Heart left ventricle (tissue), 16 donors: Measurements from ENCODE around the gene DROSHA. TPM values are rescaled to one million over a fixed set of nuclear protein-coding genes. Genes with fewer than 3 reads are reported as not detected.

Experiments used
- ATAC-seq, 4 donors: fragments of 200-7000 bp; cut with Tn5 transposase; one replicate each; pipeline ENCODE4 v1.9.1; 2020 to 2022; ENCODE audit warnings: moderate library complexity in 4 of 4, mild to moderate bottlenecking in 3 of 4, moderate number of reproducible peaks in 1 of 4
- DNase-seq, 5 donors: peaks; one replicate each; pipeline ENCODE4 v3.0.0-alpha.2; 2020
- H3K27ac ChIP-seq, 12 donors: fragments of 200-600 bp; sonication (generic) in 4 of 12; one replicate each; pipeline versions ENCODE4 v1.5.0 to v1.8.0; 2016 to 2022; ENCODE audit warnings: mild to moderate bottlenecking in 2 of 12
- H3K27me3 ChIP-seq, 9 donors: fragments of 200-600 bp; sonication (generic) in 2 of 9; one replicate each; pipeline versions ENCODE4 v1.5.1 to v1.8.0; 2016 to 2022; ENCODE audit warnings: mild to moderate bottlenecking in 3 of 9
- H3K36me3 ChIP-seq, 9 donors: fragments of 200-600 bp; sonication (generic) in 2 of 9; one replicate each; pipeline versions ENCODE4 v1.5.0 to v1.8.0; 2018 to 2022; ENCODE audit warnings: mild to moderate bottlenecking in 2 of 9
- H3K4me1 ChIP-seq, 12 donors: fragments of 200-600 bp; sonication (generic) in 4 of 12; one replicate each; pipeline versions ENCODE4 v1.5.0 to v1.8.0; 2016 to 2022; ENCODE audit warnings: mild to moderate bottlenecking in 3 of 12
- H3K4me3 ChIP-seq, 12 donors: fragments of 200-600 bp; sonication (generic) in 4 of 12; one replicate each; pipeline versions ENCODE4 v1.5.0 to v1.8.0; 2017 to 2022; ENCODE audit warnings: mild to moderate bottlenecking in 9 of 12, moderate library complexity in 4 of 12
- H3K9me3 ChIP-seq, 12 donors: fragments of 200-600 bp; sonication (generic) in 4 of 12; one replicate each; pipeline versions ENCODE4 v1.5.0 to v1.8.0; 2016 to 2022; ENCODE audit warnings: mild to moderate bottlenecking in 1 of 12
- CTCF ChIP-seq, 12 donors: fragments of 200-600 bp; sonication (generic) in 4 of 12; IDR thresholded peaks; one replicate each; pipeline versions ENCODE4 v1.5.0 to v1.8.0; 2018 to 2022; ENCODE audit warnings: antibody characterized with exemption in 12 of 12, mild to moderate bottlenecking in 5 of 12
- POLR2A ChIP-seq, 2 donors: fragments of 450-650 bp; IDR thresholded peaks; one replicate each; pipeline ENCODE4 v1.6.1; 2017; ENCODE audit warnings: antibody characterized with exemption in 2 of 2, mild to moderate bottlenecking in 2 of 2, moderate library complexity in 2 of 2
- WGBS, 4 donors: extraction: QIAGEN DNeasy Blood & Tissue Kit in 2 of 4; methylation state at CpG; one replicate each; pipeline versions ENCODE4 v1.1.5 to v1.1.7; 2013 to 2018; 5-methylcytosine and 5-hydroxymethylcytosine counted together
- intact Hi-C, 10 donors: fragments of 100-400 bp; cut with DNase I; formaldehyde crosslinking; loops; one replicate each; pipeline versions ENCODE4 v1.11.1 to v1.14.2; 2022
- polyA plus RNA-seq, 2 donors: library from polyadenylated mRNA; stranded (reverse); fragments of 200-250 nt; gene quantifications; one replicate each; pipeline ENCODE4 v1.2.3, GENCODE V29; 2013
- total RNA-seq, 9 donors: library from RNA; depleted of rRNA in 2 of 9; stranded (reverse); fragments of >200 nt in 2 of 9; fragmentation: NEBNext Ultra II Directional in 3 of 9; extraction: Animal tissue kit (Norgen Biotek cat#: 25700) in 3 of 9; gene quantifications; one replicate each; pipeline versions ENCODE4 v1.1.0 to v1.2.4, GENCODE V29; 2016 to 2023
- donor health status: ischemic (EF 13 %, LVEDD 7.1; RV severe dilation, severe dysfunction).
- donor health status: healthy with polysubstance abuse.
- donor health status: DM: no; HTN: yes; CAD: no.
- donor health status: DM: no; HTN: no; CAD: no.
- donor health status: ischemic (EF 25% LVEDD 6.9; RV normal size, moderate dysfunction).
- donor health status: ischemic (EF 25% LVEDD 5.7; RV mildly dilated, moderate dysfunction).
- donor health status: healthy.
- donor health status: DM: yes; HTN: yes; CAD: no.
- donor health status: ischemic (EF 35%, LVEDD 5.7; RV mildly dilated, moderate dysfunction).
- donor health status: nonischemic (EF 11% LVEDD 7.7; RV severe dilation, severe dysfunction).
- donor health status: DM: yes; HTN: yes; CAD: no.
- donor health status: PGD.
- donor health status: ischemic (EF 29% LVEDD 5.4; RV normal size, mild dysfunction).
- donor health status: nonischemic (EF 23%, LVEDD 6.1; RV moderate dilation, normal function).

DROSHA gene
- total and polyA plus RNA-seq, 11 donors: 19.3 to 55.6 (median 33.2) TPM

GRCh38 chr5:31378838-31379237 is 153.1 kb downstream of the DROSHA start:
- peaks cover 0 to under 1% (median 0%) of the 10 kb centered on the region in 9 donors for H3K27me3 ChIP-seq
- H3K4me1 ChIP-seq: no peaks in the 10 kb centered on the region
- WGBS, 4 donors: 61 to 64% (median 63%) methylated on average over 7 of the region's 7 CpGs
- intact Hi-C loops: no loop called here
- no peaks in the 10 kb centered on the region for H3K36me3 ChIP-seq
- no peak overlapping the region for H3K27ac ChIP-seq
- H3K4me3 ChIP-seq: no peak overlapping the region
- no peak for DNase-seq
- TF ChIP-seq POLR2A (IDR thresholded peaks at IDR 0.05) (no peak), CTCF (IDR thresholded peaks at IDR 0.05) (no peak)
- H3K9me3 ChIP-seq: no peaks in the 10 kb centered on the region
- no peak for ATAC-seq

GRCh38 chr5:31378136-31378535 is 153.8 kb downstream of the DROSHA start:
- ATAC-seq (no peak), DNase-seq (no peak)
- Histone ChIP-seq H3K4me1 (no peaks in the 10 kb centered on the region), H3K4me3 (no peak overlapping the region), H3K27me3 (no peaks in the 10 kb centered on the region), H3K27ac (no peak overlapping the region), H3K36me3 (no peaks in the 10 kb centered on the region), H3K9me3 (no peaks in the 10 kb centered on the region)
- TF ChIP-seq CTCF (IDR thresholded peaks at IDR 0.05) (no peak), POLR2A (IDR thresholded peaks at IDR 0.05) (no peak)
- intact Hi-C loops: no loop called here

- 84 to 89% (median 88%) methylated on average over 6 of the region's 6 CpGs for WGBS, 4 donors
- Histone ChIP-seq H3K27me3 (no peaks in the 10 kb centered on the region), H3K4me1 (no peaks in the 10 kb centered on the region), H3K4me3 (no peak overlapping the region), H3K9me3 (no peaks in the 10 kb centered on the region), H3K27ac (no peak overlapping the region), H3K36me3 (no peaks in the 10 kb centered on the region)
- DNase-seq (no peak), ATAC-seq (no peak)
- TF ChIP-seq POLR2A (IDR thresholded peaks at IDR 0.05) (no peak), CTCF (IDR thresholded peaks at IDR 0.05) (no peak)
- intact Hi-C loops: no loop called here
Observed at GRCh38 chr5:31377274-31377946, 154.5 kb downstream of the DROSHA start.

- no peaks in the 10 kb centered on the region for H3K36me3 ChIP-seq
- no peaks in the 10 kb centered on the region for H3K9me3 ChIP-seq
- no peaks in the 10 kb centered on the region for H3K27me3 ChIP-seq
- TF ChIP-seq CTCF (IDR thresholded peaks at IDR 0.05) (no peak), POLR2A (IDR thresholded peaks at IDR 0.05) (no peak)
- no peak overlapping the region for H3K4me3 ChIP-seq
- intact Hi-C loops: no loop called here
- WGBS, 4 donors: 84 to 92% (median 88%) methylated on average over 10 of the region's 10 CpGs
- ATAC-seq: no peak
- H3K4me1 ChIP-seq: no peaks in the 10 kb centered on the region
- no peak for DNase-seq
- H3K27ac ChIP-seq: no peak overlapping the region
Observed at GRCh38 chr5:31375999-31376720, 155.7 kb downstream of the DROSHA start.
